CD4-positive, alpha-beta T cell treated with Interleukin-17A for 1 hour (primary cell): ENCODE results near the gene KIF15.

Experiments used
- DNase-seq: peaks from one replicate; pipeline ENCODE4 v3.0.0-alpha.2; 2020

Gene KIF15

GRCh38 chr3:44885618-44886017 lies 124.0 kb downstream of the KIF15 start:
- DNase-seq: no peak

GRCh38 chr3:44886561-44886960 lies 125.0 kb downstream of the KIF15 start:
- no peak for DNase-seq

GRCh38 chr3:44887101-44887500 lies 125.5 kb downstream of the KIF15 start:
- no peak for DNase-seq

GRCh38 chr3:44890258-44890657 lies 128.7 kb downstream of the KIF15 start:
- DNase-seq: no peak

- DNase-seq: no peak
Measured at GRCh38 chr3:44890852-44891251, 129.3 kb downstream of the KIF15 start.

GRCh38 chr3:44892689-44893088 lies 131.1 kb downstream of the KIF15 start:
- DNase-seq: no peak

GRCh38 chr3:44893097-44893496 lies 131.5 kb downstream of the KIF15 start:
- no peak for DNase-seq

GRCh38 chr3:44894485-44894884 lies 132.9 kb downstream of the KIF15 start:
- DNase-seq: no peak

GRCh38 chr3:44896440-44896839 lies 134.8 kb downstream of the KIF15 start:
- no peak for DNase-seq

GRCh38 chr3:44899683-44900367 lies 138.2 kb downstream of the KIF15 start:
- no peak for DNase-seq

GRCh38 chr3:44902628-44903027 lies 141.0 kb downstream of the KIF15 start:
- DNase-seq: no peak
